HG02981 (cell line): ENCODE measurements around the gene VEGFD.
"Not testable (repeated sequence)": the region's sequence is repeated elsewhere in the genome, so short reads cannot be mapped to it uniquely, and the experiment has no call there.

Source experiments
- ATAC-seq: cut with Tn5 transposase; IDR thresholded peaks from one replicate; pipeline ENCODE4 v1.9.1; 2021; ENCODE audit warnings: mild to moderate bottlenecking, moderate library complexity; ENCODE audit not compliant: unreplicated experiment

VEGFD gene

GRCh38 chrX:15314472-15314871 is 69.7 kb downstream of the VEGFD start:
- ATAC-seq: no peak

GRCh38 chrX:15311119-15311518 is 73.1 kb downstream of the VEGFD start:
- no peak for ATAC-seq

GRCh38 chrX:15310117-15310516 is 74.1 kb downstream of the VEGFD start:
- no peak for ATAC-seq

GRCh38 chrX:15305899-15306298 is 78.3 kb downstream of the VEGFD start:
- ATAC-seq: not testable (repeated sequence)

GRCh38 chrX:15301924-15302323 is 82.3 kb downstream of the VEGFD start:
- peak; percentile 82 for ATAC-seq

GRCh38 chrX:15299941-15300851 is 84.0 kb downstream of the VEGFD start:
- ATAC-seq: no peak

GRCh38 chrX:15298780-15299179 is 85.4 kb downstream of the VEGFD start:
- ATAC-seq: no peak

GRCh38 chrX:15298201-15298600 is 86.0 kb downstream of the VEGFD start:
- no peak for ATAC-seq
